A673 (cell line): ENCODE data around the gene MAML3. TPM values are rescaled to one million over a fixed set of nuclear protein-coding genes. Genes with fewer than 3 reads are reported as not detected.

Experiments used
- BruUV-seq: library from RNA; stranded (reverse); fragments of 400-500 nt; replicated peaks from 2 replicates; lab custom pipeline; 2021; lab: Mats Ljungman, UMichigan
- CTCF ChIA-PET: fragments of 300-600 bp; sonication (Branson Sonifier 250); formaldehyde crosslinking; loops from one replicate; lab custom pipeline; 2022; ENCODE audit warnings: antibody characterized with exemption; lab: Charles Lee
- POLR2A ChIA-PET: fragments of 300-600 bp; sonication (Branson Sonifier 250); formaldehyde crosslinking; loops from one replicate; lab custom pipeline; 2022; ENCODE audit warnings: antibody characterized with exemption; ENCODE audit not compliant: low non-redundant PET; lab: Charles Lee
- DNase-seq: peaks from one replicate; pipeline ENCODE4 v3.0.0-alpha.2; 2015; ENCODE audit warnings: low spot score
- H3K27ac ChIP-seq: fragments of 200-600 bp; sonication (generic); 2 replicates; pipeline ENCODE4 v1.5.1; 2016; ENCODE audit warnings: mixed run types, low read depth, mild to moderate bottlenecking, mixed read lengths, antibody characterized with exemption, low read length; ENCODE audit not compliant: poor library complexity, severe bottlenecking
- H3K27me3 ChIP-seq: fragments of 200-600 bp; sonication (generic); replicated peaks from 2 replicates; pipeline ENCODE4 v1.6.1; 2017; ENCODE audit warnings: mixed run types, low read depth, mild to moderate bottlenecking, mixed read lengths, antibody characterized with exemption, low read length; ENCODE audit not compliant: insufficient read depth, poor library complexity
- H3K36me3 ChIP-seq: fragments of 200-600 bp; sonication (generic); 2 replicates; pipeline ENCODE4 v1.6.1; 2016; ENCODE audit warnings: mixed run types, mild to moderate bottlenecking, mixed read lengths, antibody characterized with exemption, low read length; ENCODE audit not compliant: insufficient read depth, poor library complexity, severe bottlenecking
- H3K4me1 ChIP-seq: fragments of 200-600 bp; sonication (generic); 2 replicates; pipeline ENCODE4 v1.6.1; 2017; ENCODE audit warnings: mixed run types, mild to moderate bottlenecking, mixed read lengths, antibody characterized with exemption, low read length; ENCODE audit not compliant: insufficient read depth, poor library complexity, severe bottlenecking
- H3K4me3 ChIP-seq: fragments of 200-600 bp; sonication (generic); 2 replicates; pipeline ENCODE4 v1.5.1; 2016; ENCODE audit warnings: low read depth, mixed run types, mild to moderate bottlenecking, mixed read lengths, low read length; ENCODE audit not compliant: poor library complexity, severe bottlenecking
- H3K9me3 ChIP-seq: fragments of 200-600 bp; sonication (generic); 2 replicates; pipeline ENCODE4 v1.6.1; 2016; ENCODE audit warnings: mixed run types, low read depth, mild to moderate bottlenecking, mixed read lengths, antibody characterized with exemption, low read length; ENCODE audit not compliant: poor library complexity, severe bottlenecking
- EZH2 ChIP-seq: fragments of 200-600 bp; sonication (generic); IDR thresholded peaks from 2 replicates; pipeline ENCODE4 v1.6.1; 2017; ENCODE audit warnings: borderline replicate concordance, low read depth, mild to moderate bottlenecking, mixed read lengths, antibody characterized with exemption, low read length; ENCODE audit not compliant: poor library complexity, severe bottlenecking
- intact Hi-C: fragments of 100-400 bp; cut with micrococcal nuclease; formaldehyde crosslinking; loops from one replicate; pipeline ENCODE4 v1.10.0; 2022; ENCODE audit not compliant: unreplicated experiment
- total RNA-seq: library from RNA; stranded (reverse); gene quantifications from 2 replicates; pipeline ENCODE4 v1.2.3, GENCODE V29; 2021
- TF ChIP-seq, protein P1 (sequence below): fragments of 300-800, 200-600 bp; sonication (generic); conservative IDR thresholded peaks from 2 replicates; pipeline ENCODE4 v1.5.1; 2017; ENCODE audit warnings: low read depth, mild to moderate bottlenecking, antibody characterized with exemption, low read length, moderate library complexity, mixed read lengths

MAML3 gene
- total RNA-seq, 1 experiment from 2014 or later = 3.7 TPM

DNA sequence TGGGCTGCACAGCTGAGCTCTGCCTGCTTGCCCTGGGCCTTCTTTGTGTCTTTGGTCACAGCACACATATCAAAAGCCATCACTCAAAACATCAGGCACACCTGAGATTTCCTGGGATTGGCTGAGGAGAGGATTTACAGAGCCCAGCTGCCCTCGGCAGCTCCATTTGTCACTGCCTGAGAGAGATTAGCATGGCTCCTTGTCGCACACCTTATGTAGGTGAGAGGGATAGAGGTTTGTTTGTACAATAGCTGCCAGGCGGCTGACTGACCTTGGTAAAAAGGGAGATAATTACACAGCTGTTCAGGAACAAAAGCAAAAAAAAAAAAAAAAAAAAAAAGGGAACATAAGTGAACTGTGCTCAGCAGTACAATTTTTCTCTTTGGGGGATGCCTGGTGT lies 425.1 kb downstream of the MAML3 start:
- BruUV-seq = no TSS peak
- Histone ChIP-seq H3K36me3 (no peaks in the 10 kb centered on the region), H3K4me1 (no peaks in the 10 kb centered on the region), H3K9me3 (no peaks in the 10 kb centered on the region), H3K27me3 (no peaks in the 10 kb centered on the region), H3K4me3 (no peak overlapping the region), H3K27ac (no peak overlapping the region)
- DNase-seq = no peak
- ChIA-PET CTCF (no interaction called here), POLR2A (no interaction called here)
- no peak for TF ChIP-seq EZH2
- TF ChIP-seq, protein P1, sequence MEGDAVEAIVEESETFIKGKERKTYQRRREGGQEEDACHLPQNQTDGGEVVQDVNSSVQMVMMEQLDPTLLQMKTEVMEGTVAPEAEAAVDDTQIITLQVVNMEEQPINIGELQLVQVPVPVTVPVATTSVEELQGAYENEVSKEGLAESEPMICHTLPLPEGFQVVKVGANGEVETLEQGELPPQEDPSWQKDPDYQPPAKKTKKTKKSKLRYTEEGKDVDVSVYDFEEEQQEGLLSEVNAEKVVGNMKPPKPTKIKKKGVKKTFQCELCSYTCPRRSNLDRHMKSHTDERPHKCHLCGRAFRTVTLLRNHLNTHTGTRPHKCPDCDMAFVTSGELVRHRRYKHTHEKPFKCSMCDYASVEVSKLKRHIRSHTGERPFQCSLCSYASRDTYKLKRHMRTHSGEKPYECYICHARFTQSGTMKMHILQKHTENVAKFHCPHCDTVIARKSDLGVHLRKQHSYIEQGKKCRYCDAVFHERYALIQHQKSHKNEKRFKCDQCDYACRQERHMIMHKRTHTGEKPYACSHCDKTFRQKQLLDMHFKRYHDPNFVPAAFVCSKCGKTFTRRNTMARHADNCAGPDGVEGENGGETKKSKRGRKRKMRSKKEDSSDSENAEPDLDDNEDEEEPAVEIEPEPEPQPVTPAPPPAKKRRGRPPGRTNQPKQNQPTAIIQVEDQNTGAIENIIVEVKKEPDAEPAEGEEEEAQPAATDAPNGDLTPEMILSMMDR = no peak
- intact Hi-C loops = no loop called here

DNA sequence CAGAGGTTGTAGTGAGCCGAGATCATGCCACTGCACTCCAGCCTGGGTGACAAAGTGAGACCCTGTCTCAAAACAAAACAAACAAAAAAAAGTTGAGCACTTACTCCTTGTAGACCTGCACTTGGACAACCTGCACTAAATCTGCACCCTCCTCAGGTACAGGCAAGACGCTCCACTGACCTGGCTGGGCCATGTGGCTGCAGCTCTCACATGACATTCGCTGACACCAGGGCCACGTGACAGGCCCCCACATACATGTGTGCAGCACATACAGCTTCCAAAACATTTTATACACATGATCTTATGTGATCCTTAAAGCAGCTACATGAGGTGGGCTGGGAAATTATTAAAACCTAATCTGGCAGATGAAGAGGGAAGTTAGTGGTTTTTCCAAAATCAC lies 425.8 kb downstream of the MAML3 start:
- ChIA-PET CTCF (no interaction called here), POLR2A (no interaction called here)
- BruUV-seq = no TSS peak
- Histone ChIP-seq H3K9me3 (no peaks in the 10 kb centered on the region), H3K4me1 (no peaks in the 10 kb centered on the region), H3K36me3 (no peaks in the 10 kb centered on the region), H3K27me3 (no peaks in the 10 kb centered on the region), H3K27ac (no peak overlapping the region), H3K4me3 (no peak overlapping the region)
- DNase-seq = no peak
- intact Hi-C loops = no loop called here
- TF ChIP-seq, protein P1 = no peak
- TF ChIP-seq EZH2 = no peak

DNA sequence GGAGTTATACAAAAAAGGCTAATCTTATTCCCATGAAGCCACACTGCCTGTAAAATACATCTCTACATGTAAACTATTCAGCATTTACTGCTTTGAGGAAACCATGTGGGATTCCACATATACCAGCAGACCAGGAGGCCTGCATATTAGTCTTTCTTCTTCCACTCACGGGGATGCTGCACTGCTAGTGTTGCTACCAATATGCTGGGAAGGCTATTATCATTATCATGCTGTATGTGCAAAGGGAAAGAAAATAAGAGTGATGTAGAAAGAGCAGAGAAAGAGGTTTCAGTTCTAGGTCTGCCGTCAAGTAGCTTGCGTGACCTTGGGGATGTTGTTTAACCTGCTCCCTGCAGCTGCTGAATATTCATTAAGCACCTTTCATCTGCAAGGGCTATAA lies 427.4 kb downstream of the MAML3 start:
- H3K27ac ChIP-seq = no peak overlapping the region
- no peaks in the 10 kb centered on the region for H3K4me1 ChIP-seq
- H3K9me3 ChIP-seq = no peaks in the 10 kb centered on the region
- no peaks in the 10 kb centered on the region for H3K36me3 ChIP-seq
- no peaks in the 10 kb centered on the region for H3K27me3 ChIP-seq
- TF ChIP-seq EZH2 = no peak
- TF ChIP-seq, protein P1 = no peak
- POLR2A ChIA-PET = no interaction called here
- CTCF ChIA-PET = no interaction called here
- DNase-seq = no peak
- no TSS peak for BruUV-seq
- intact Hi-C loops = no loop called here
- H3K4me3 ChIP-seq = no peak overlapping the region
